ENCODE data around the gene ACSL6. TPM values are rescaled to one million over a fixed set of nuclear protein-coding genes. Genes with fewer than 3 reads are reported as not detected.

Gene ACSL6
- total RNA-seq, 4 donors from 2014 or later = 0.18 to 1.3 TPM; not detected in 2

- Histone ChIP-seq H3K4me3 (no peak overlapping the region), H3K27ac (no peak overlapping the region), H3K4me1 (no peaks in the 10 kb centered on the region), H3K27me3 (no peaks in the 10 kb centered on the region), H3K9me3 (no peaks in the 10 kb centered on the region), H3K36me3 (no peaks in the 10 kb centered on the region)
- no peak for TF ChIP-seq POLR2A (IDR thresholded peaks at IDR 0.05)
- no peak for TF ChIP-seq CTCF (IDR thresholded peaks at IDR 0.05)
- DNase-seq = no peak
- intact Hi-C loops (cut with DNase I; ENCODE audit: low total_unique reads) = no loop called here
Observed at GRCh38 chr5:132020568-132021339, 9.3 kb upstream of the ACSL6 start.

GRCh38 chr5:132019857-132020555 is 8.5 kb upstream of the ACSL6 start:
- Histone ChIP-seq H3K9me3 (no peaks in the 10 kb centered on the region), H3K36me3 (no peaks in the 10 kb centered on the region), H3K27me3 (no peaks in the 10 kb centered on the region), H3K4me1 (no peaks in the 10 kb centered on the region), H3K27ac (no peak overlapping the region), H3K4me3 (no peak overlapping the region)
- no peak for TF ChIP-seq CTCF (IDR thresholded peaks at IDR 0.05)
- no peak for TF ChIP-seq POLR2A (IDR thresholded peaks at IDR 0.05)
- intact Hi-C loops (cut with DNase I; ENCODE audit: low total_unique reads) = no loop called here
- DNase-seq = no peak

GRCh38 chr5:132019337-132019736 is 7.9 kb upstream of the ACSL6 start:
- no peaks in the 10 kb centered on the region for H3K9me3 ChIP-seq
- H3K27ac ChIP-seq = no peak overlapping the region
- no peak for TF ChIP-seq POLR2A (IDR thresholded peaks at IDR 0.05)
- TF ChIP-seq CTCF (IDR thresholded peaks at IDR 0.05) = no peak
- H3K27me3 ChIP-seq = no peaks in the 10 kb centered on the region
- intact Hi-C loops (cut with DNase I; ENCODE audit: low total_unique reads) = no loop called here
- H3K4me3 ChIP-seq = no peak overlapping the region
- no peaks in the 10 kb centered on the region for H3K4me1 ChIP-seq
- no peak for DNase-seq
- no peaks in the 10 kb centered on the region for H3K36me3 ChIP-seq

- DNase-seq = no peak
- H3K27ac ChIP-seq = no peak overlapping the region
Observed at GRCh38 chr5:132017738-132018625, 6.5 kb upstream of the ACSL6 start.

More at GRCh38 chr5:132017738-132018625, 6.5 kb upstream of the ACSL6 start:
- no peaks in the 10 kb centered on the region for H3K9me3 ChIP-seq
- H3K4me3 ChIP-seq = no peak overlapping the region
- TF ChIP-seq POLR2A (IDR thresholded peaks at IDR 0.05) (no peak), CTCF (IDR thresholded peaks at IDR 0.05) (no peak)
- intact Hi-C loops (cut with DNase I; ENCODE audit: low total_unique reads) = no loop called here
- H3K36me3 ChIP-seq = no peaks in the 10 kb centered on the region
- no peaks in the 10 kb centered on the region for H3K27me3 ChIP-seq
- H3K4me1 ChIP-seq = no peaks in the 10 kb centered on the region

Data from uterus (tissue), 4 donors.